Measurements from ENCODE around the gene NDST4.
"Not testable (repeated sequence)": the region's sequence is repeated elsewhere in the genome, so short reads cannot be mapped to it uniquely, and the experiment has no call there.

NDST4 gene

DNA sequence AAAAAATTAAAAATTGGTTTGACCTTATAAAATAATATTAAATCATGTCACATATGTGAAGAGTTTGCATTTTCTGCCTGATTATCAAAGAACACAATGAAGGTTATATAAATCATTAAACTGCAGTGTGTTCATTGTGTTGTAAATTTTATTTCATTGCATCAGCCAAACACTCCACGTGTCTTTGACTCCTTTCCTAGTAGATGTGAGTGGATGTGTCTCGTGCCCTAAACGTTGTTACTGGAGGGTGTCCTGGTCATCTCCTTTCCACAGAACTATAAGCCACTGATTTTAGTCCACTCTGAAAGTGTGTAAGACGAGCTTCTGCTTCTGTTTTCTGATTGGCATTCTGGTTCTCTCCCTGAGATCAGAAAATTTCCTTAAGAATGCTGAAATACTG is 127.3 kb downstream of the NDST4 start:
- H3K9me3 ChIP-seq (ENCODE audit: insufficient read depth, low read length, severe bottlenecking): no peaks in the 10 kb centered on the region
- no peak overlapping the region for H3K4me3 ChIP-seq (ENCODE audit: low read depth in 1 of 2, low read length in 2 of 2)
- no peak for ATAC-seq (ENCODE audit: insufficient read depth, low read depth)
- H3K36me3 ChIP-seq (ENCODE audit: insufficient read depth, low read length): no peaks in the 10 kb centered on the region
- H3K4me2 ChIP-seq (ENCODE audit: insufficient read depth, low read length): no peak overlapping the region
- no peaks in the 10 kb centered on the region for H3K4me1 ChIP-seq (ENCODE audit: insufficient read depth, low read length)
- no peak overlapping the region for H3K9ac ChIP-seq (ENCODE audit: low read depth, low read length)
- TF ChIP-seq, protein P1, sequence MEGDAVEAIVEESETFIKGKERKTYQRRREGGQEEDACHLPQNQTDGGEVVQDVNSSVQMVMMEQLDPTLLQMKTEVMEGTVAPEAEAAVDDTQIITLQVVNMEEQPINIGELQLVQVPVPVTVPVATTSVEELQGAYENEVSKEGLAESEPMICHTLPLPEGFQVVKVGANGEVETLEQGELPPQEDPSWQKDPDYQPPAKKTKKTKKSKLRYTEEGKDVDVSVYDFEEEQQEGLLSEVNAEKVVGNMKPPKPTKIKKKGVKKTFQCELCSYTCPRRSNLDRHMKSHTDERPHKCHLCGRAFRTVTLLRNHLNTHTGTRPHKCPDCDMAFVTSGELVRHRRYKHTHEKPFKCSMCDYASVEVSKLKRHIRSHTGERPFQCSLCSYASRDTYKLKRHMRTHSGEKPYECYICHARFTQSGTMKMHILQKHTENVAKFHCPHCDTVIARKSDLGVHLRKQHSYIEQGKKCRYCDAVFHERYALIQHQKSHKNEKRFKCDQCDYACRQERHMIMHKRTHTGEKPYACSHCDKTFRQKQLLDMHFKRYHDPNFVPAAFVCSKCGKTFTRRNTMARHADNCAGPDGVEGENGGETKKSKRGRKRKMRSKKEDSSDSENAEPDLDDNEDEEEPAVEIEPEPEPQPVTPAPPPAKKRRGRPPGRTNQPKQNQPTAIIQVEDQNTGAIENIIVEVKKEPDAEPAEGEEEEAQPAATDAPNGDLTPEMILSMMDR (IDR thresholded peaks at IDR 0.05; ENCODE audit: borderline replicate concordance, extremely low read depth, low read length, poor library complexity, severe bottlenecking): no peak
- no peak for TF ChIP-seq EZH2 (IDR thresholded peaks at IDR 0.05; ENCODE audit: borderline replicate concordance, low read depth, low read length, severe bottlenecking)
- no peaks in the 10 kb centered on the region for H4K20me1 ChIP-seq (ENCODE audit: insufficient read depth, low read length)
- no peak overlapping the region for H2AFZ ChIP-seq (ENCODE audit: low read depth, low read length)
- no peaks in the 10 kb centered on the region for H3K27me3 ChIP-seq (ENCODE audit: insufficient read depth, low read length, poor library complexity)
- DNase-seq: no peak
- no peaks in the 10 kb centered on the region for H3K79me2 ChIP-seq (ENCODE audit: insufficient read depth, low read length)
- no peak overlapping the region for H3K27ac ChIP-seq (ENCODE audit: low read length)

DNA sequence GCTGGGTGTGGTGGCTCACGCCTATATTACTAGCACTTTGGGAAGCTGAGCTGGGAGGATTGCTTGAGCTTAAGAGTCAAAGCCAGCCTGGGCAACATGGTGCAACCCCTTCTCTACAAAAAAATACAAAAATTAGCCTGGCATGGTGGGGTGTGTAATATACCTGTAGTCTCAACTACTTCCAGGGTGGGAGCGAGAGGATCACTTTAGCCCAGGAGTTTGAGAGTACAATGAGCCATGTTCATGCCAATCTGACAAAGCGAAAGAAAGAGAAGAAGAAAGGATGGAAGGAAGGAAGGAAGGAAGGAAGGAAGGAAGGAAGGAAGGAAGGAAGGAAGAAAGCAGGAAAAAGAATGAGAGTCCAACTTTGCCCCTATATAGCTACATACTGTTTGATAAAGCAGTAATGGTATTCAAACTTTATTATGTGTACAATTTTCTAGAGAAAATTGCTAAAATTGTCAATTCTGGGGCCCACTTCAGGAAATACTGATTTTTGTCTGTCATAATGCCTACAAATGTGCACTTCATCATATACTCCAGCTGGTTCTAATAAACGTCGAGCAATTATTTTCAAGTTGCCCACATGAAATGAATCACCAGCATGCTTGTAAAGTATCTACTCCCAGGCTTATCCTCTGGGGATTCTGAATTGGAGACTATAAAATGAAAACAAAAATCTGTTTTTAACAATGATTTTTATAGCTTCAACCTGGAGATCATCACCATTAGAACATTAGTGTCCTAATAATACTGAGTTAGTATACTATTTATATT is 132.3 kb downstream of the NDST4 start:
- Histone ChIP-seq H3K9ac (ENCODE audit: low read depth, low read length) (no peak overlapping the region), H4K20me1 (ENCODE audit: insufficient read depth, low read length) (no peaks in the 10 kb centered on the region), H3K9me3 (ENCODE audit: insufficient read depth, low read length, severe bottlenecking) (no peaks in the 10 kb centered on the region), H3K27me3 (ENCODE audit: insufficient read depth, low read length, poor library complexity) (no peaks in the 10 kb centered on the region), H3K4me3 (ENCODE audit: low read depth in 1 of 2, low read length in 2 of 2) (no peak overlapping the region), H3K4me1 (ENCODE audit: insufficient read depth, low read length) (no peaks in the 10 kb centered on the region), H2AFZ (ENCODE audit: low read depth, low read length) (no peak overlapping the region), H3K79me2 (ENCODE audit: insufficient read depth, low read length) (no peaks in the 10 kb centered on the region), H3K36me3 (ENCODE audit: insufficient read depth, low read length) (no peaks in the 10 kb centered on the region), H3K27ac (ENCODE audit: low read length) (no peak overlapping the region), H3K4me2 (ENCODE audit: insufficient read depth, low read length) (no peak overlapping the region)
- no peak for ATAC-seq (ENCODE audit: insufficient read depth, low read depth)
- DNase-seq: no peak
- TF ChIP-seq, protein P1 (IDR thresholded peaks at IDR 0.05; ENCODE audit: borderline replicate concordance, extremely low read depth, low read length, poor library complexity, severe bottlenecking): no peak
- no peak for TF ChIP-seq EZH2 (IDR thresholded peaks at IDR 0.05; ENCODE audit: borderline replicate concordance, low read depth, low read length, severe bottlenecking)

DNA sequence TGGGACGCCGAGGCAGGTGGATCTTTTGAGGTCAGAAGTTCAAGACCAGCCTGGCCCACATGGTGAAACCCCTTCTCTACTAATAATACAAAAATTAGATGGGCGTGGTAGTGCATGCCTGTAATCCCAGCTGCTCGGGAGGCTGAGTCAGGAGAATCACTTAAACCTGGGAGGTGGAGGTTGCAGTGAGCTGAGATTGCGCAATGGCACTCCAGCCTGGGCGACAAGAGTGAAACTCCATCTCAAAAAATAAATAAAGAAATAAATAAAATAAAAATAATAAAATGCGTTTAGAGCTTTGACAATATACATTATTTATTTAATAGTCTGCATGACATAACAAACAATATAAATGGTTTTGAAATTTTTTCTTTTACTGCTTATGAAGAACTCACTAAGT is 133.0 kb downstream of the NDST4 start:
- not testable (repeated sequence) for H4K20me1 ChIP-seq (ENCODE audit: insufficient read depth, low read length); H3K79me2 ChIP-seq (ENCODE audit: insufficient read depth, low read length); H3K4me3 ChIP-seq (ENCODE audit: low read depth in 1 of 2, low read length in 2 of 2); H3K9ac ChIP-seq (ENCODE audit: low read depth, low read length); H3K36me3 ChIP-seq (ENCODE audit: insufficient read depth, low read length); H3K9me3 ChIP-seq (ENCODE audit: insufficient read depth, low read length, severe bottlenecking); H3K4me2 ChIP-seq (ENCODE audit: insufficient read depth, low read length); H2AFZ ChIP-seq (ENCODE audit: low read depth, low read length); DNase-seq; H3K27me3 ChIP-seq (ENCODE audit: insufficient read depth, low read length, poor library complexity); ATAC-seq (ENCODE audit: insufficient read depth, low read depth); H3K4me1 ChIP-seq (ENCODE audit: insufficient read depth, low read length); H3K27ac ChIP-seq (ENCODE audit: low read length)

DNA sequence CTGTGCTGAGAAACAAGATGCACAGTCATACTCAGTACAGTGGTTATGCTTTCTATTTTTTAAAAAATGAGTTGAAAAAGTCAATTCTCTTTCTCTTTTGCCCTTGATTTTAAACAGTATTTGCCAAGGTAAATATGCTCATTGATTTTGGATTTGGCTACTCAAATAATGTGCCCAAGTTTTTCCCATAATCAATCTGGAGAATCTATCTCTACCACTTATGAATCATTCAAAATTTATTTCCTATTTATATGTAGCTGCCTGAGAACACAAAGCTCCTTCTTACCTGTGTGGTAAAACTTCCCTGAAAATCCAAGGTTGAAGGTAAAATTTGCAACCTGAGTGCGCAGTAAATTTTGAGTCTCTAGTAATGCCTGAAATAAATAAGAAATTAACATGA is 136.5 kb downstream of the NDST4 start:
- Histone ChIP-seq H3K4me3 (ENCODE audit: low read depth in 1 of 2, low read length in 2 of 2) (no peak overlapping the region), H3K79me2 (ENCODE audit: insufficient read depth, low read length) (no peaks in the 10 kb centered on the region), H3K27me3 (ENCODE audit: insufficient read depth, low read length, poor library complexity) (no peaks in the 10 kb centered on the region), H2AFZ (ENCODE audit: low read depth, low read length) (no peak overlapping the region), H3K36me3 (ENCODE audit: insufficient read depth, low read length) (no peaks in the 10 kb centered on the region), H3K9me3 (ENCODE audit: insufficient read depth, low read length, severe bottlenecking) (no peaks in the 10 kb centered on the region), H3K27ac (ENCODE audit: low read length) (no peak overlapping the region), H3K4me1 (ENCODE audit: insufficient read depth, low read length) (no peaks in the 10 kb centered on the region), H3K9ac (ENCODE audit: low read depth, low read length) (no peak overlapping the region), H4K20me1 (ENCODE audit: insufficient read depth, low read length) (no peaks in the 10 kb centered on the region), H3K4me2 (ENCODE audit: insufficient read depth, low read length) (no peak overlapping the region)
- DNase-seq (no peak), ATAC-seq (ENCODE audit: insufficient read depth, low read depth) (no peak)
- TF ChIP-seq, protein P1 (IDR thresholded peaks at IDR 0.05; ENCODE audit: borderline replicate concordance, extremely low read depth, low read length, poor library complexity, severe bottlenecking): no peak
- TF ChIP-seq EZH2 (IDR thresholded peaks at IDR 0.05; ENCODE audit: borderline replicate concordance, low read depth, low read length, severe bottlenecking): no peak

Data from DND-41 (cell line).